DND-41 (cell line): ENCODE data around the gene MB21D2.

Experiments used
- ATAC-seq: fragments of 200-7000 bp; cut with Tn5 transposase; 3 replicates; pipeline ENCODE4 v1.9.1; 2021; ENCODE audit warnings: low read depth; ENCODE audit not compliant: insufficient read depth
- DNase-seq: peaks from one replicate; pipeline ENCODE4 v3.0.0-alpha.2; 2020
- H2AFZ ChIP-seq: 2 replicates; pipeline ENCODE4 v1.6.0; 2012; ENCODE audit warnings: low read depth, low read length
- H3K27ac ChIP-seq: 2 replicates; pipeline ENCODE4 v1.5.1; 2012; ENCODE audit warnings: low read length, inconsistent platforms
- H3K27me3 ChIP-seq: fragments of 200-600 bp; sonication (generic); 2 replicates; pipeline ENCODE4 v1.6.0; 2012; ENCODE audit warnings: low read length, mild to moderate bottlenecking, inconsistent platforms; ENCODE audit not compliant: insufficient read depth, poor library complexity
- H3K36me3 ChIP-seq: 2 replicates; pipeline ENCODE4 v1.5.1; 2012; ENCODE audit warnings: low read length, inconsistent platforms; ENCODE audit not compliant: insufficient read depth
- H3K4me1 ChIP-seq: 2 replicates; pipeline ENCODE4 v1.5.1; 2012; ENCODE audit warnings: mild to moderate bottlenecking, low read length; ENCODE audit not compliant: insufficient read depth
- H3K4me2 ChIP-seq: 2 replicates; pipeline ENCODE4 v1.6.0; 2012; ENCODE audit warnings: mild to moderate bottlenecking, moderate library complexity, low read length, inconsistent platforms; ENCODE audit not compliant: insufficient read depth
- H3K4me3 ChIP-seq, 2 experiments: fragments of 200-600 bp in 1 of 2; shearing (Covaris generic) in 1 of 2; 2 replicates each; pipeline ENCODE4 v1.5.1; 2012 to 2016; ENCODE audit warnings: inconsistent platforms in 2 of 2, low read length in 2 of 2, mild to moderate bottlenecking in 2 of 2, low read depth in 1 of 2, moderate library complexity in 1 of 2
- H3K79me2 ChIP-seq: 2 replicates; pipeline ENCODE4 v1.6.0; 2012; ENCODE audit warnings: low read length, inconsistent platforms; ENCODE audit not compliant: insufficient read depth
- H3K9ac ChIP-seq: 2 replicates; pipeline ENCODE4 v1.6.0; 2012; ENCODE audit warnings: low read depth, mild to moderate bottlenecking, inconsistent platforms, low read length, moderate library complexity
- H3K9me3 ChIP-seq: 2 replicates; pipeline ENCODE4 v1.5.1; 2012; ENCODE audit warnings: low read length, moderate library complexity, mild to moderate bottlenecking, inconsistent platforms; ENCODE audit not compliant: insufficient read depth, severe bottlenecking
- H4K20me1 ChIP-seq: 2 replicates; pipeline ENCODE4 v1.6.0; 2012; ENCODE audit warnings: low read length; ENCODE audit not compliant: insufficient read depth
- EZH2 ChIP-seq: IDR thresholded peaks from 3 replicates; pipeline ENCODE4 v1.6.1; 2012; ENCODE audit warnings: borderline replicate concordance, low read depth, mild to moderate bottlenecking, moderate library complexity, low read length, inconsistent platforms; ENCODE audit not compliant: severe bottlenecking
- TF ChIP-seq, protein P1 (sequence below): IDR thresholded peaks from 2 replicates; pipeline ENCODE4 v1.5.1; 2012; ENCODE audit warnings: borderline replicate concordance, low read length, moderate library complexity, mild to moderate bottlenecking; ENCODE audit not compliant: poor library complexity, severe bottlenecking; ENCODE audit errors: extremely low read depth

MB21D2 gene

GRCh38 chr3:192830291-192831110 lies 87.2 kb downstream of the MB21D2 start:
- Histone ChIP-seq H2AFZ (no peak overlapping the region), H3K27ac (no peak overlapping the region), H3K27me3 (peaks cover 3% of the 10 kb centered on the region), H4K20me1 (no peaks in the 10 kb centered on the region), H3K4me1 (no peaks in the 10 kb centered on the region), H3K4me3 (no peak overlapping the region), H3K4me2 (no peak overlapping the region), H3K9me3 (no peaks in the 10 kb centered on the region), H3K36me3 (no peaks in the 10 kb centered on the region), H3K9ac (no peak overlapping the region), H3K79me2 (no peaks in the 10 kb centered on the region)
- DNase-seq (no peak), ATAC-seq (no peak)
- TF ChIP-seq EZH2, result no peak
- TF ChIP-seq, protein P1, sequence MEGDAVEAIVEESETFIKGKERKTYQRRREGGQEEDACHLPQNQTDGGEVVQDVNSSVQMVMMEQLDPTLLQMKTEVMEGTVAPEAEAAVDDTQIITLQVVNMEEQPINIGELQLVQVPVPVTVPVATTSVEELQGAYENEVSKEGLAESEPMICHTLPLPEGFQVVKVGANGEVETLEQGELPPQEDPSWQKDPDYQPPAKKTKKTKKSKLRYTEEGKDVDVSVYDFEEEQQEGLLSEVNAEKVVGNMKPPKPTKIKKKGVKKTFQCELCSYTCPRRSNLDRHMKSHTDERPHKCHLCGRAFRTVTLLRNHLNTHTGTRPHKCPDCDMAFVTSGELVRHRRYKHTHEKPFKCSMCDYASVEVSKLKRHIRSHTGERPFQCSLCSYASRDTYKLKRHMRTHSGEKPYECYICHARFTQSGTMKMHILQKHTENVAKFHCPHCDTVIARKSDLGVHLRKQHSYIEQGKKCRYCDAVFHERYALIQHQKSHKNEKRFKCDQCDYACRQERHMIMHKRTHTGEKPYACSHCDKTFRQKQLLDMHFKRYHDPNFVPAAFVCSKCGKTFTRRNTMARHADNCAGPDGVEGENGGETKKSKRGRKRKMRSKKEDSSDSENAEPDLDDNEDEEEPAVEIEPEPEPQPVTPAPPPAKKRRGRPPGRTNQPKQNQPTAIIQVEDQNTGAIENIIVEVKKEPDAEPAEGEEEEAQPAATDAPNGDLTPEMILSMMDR, result no peak

- Histone ChIP-seq H3K9ac (no peak overlapping the region), H3K4me2 (no peak overlapping the region), H3K4me1 (no peaks in the 10 kb centered on the region), H4K20me1 (no peaks in the 10 kb centered on the region), H3K36me3 (no peaks in the 10 kb centered on the region), H3K4me3 (no peak overlapping the region), H3K27ac (no peak overlapping the region), H3K9me3 (no peaks in the 10 kb centered on the region), H3K79me2 (no peaks in the 10 kb centered on the region), H2AFZ (no peak overlapping the region), H3K27me3 (peaks cover 3% of the 10 kb centered on the region)
- TF ChIP-seq EZH2, result no peak
- TF ChIP-seq, protein P1, result no peak
- ATAC-seq, result no peak
- no peak for DNase-seq
Observed at GRCh38 chr3:192827863-192828594, 89.6 kb downstream of the MB21D2 start.

GRCh38 chr3:192827208-192827607 lies 90.4 kb downstream of the MB21D2 start:
- Histone ChIP-seq H3K4me3 (no peak overlapping the region), H3K9me3 (no peaks in the 10 kb centered on the region), H3K79me2 (no peaks in the 10 kb centered on the region), H3K4me2 (no peak overlapping the region), H4K20me1 (no peaks in the 10 kb centered on the region), H3K36me3 (no peaks in the 10 kb centered on the region), H3K9ac (no peak overlapping the region), H3K27ac (no peak overlapping the region), H3K4me1 (no peaks in the 10 kb centered on the region), H2AFZ (no peak overlapping the region), H3K27me3 (peaks cover 3% of the 10 kb centered on the region)
- no peak for TF ChIP-seq EZH2
- TF ChIP-seq, protein P1, result no peak
- DNase-seq, result no peak
- no peak for ATAC-seq
